ENCODE results near the gene DIP2B. TPM values are rescaled to one million over a fixed set of nuclear protein-coding genes. Genes with fewer than 3 reads are reported as not detected.

DIP2B gene
- total RNA-seq, 3 donors from 2014 or later (not counting 1 experiment from before 2014, with no cell fraction given): 17.2 to 23.2 (median 22.2) TPM

DNA sequence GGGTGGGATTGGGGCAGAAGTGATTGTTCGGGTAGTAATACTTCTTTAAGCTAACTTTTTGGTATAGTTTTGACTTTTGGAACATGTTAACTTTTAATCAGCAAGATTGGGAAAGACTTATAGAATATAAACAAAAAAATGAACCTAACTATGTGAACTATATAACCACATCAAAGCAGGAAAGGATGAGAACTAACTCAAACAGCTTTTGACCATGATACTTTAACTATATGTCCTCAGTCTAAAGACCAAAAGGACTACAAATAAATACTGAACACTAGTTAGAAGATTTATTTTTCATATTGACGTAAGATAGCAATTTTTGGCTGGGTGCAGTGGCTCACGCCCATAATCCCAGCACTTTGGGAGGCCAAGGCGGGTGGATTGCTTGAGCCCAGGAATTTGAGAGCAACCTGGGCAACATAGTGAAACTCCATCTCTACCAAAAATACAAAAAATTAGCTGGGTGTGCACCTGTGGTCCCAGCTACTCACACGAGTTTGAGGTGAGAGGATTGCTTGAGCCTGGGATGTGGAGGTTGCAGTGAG lies 150.7 kb downstream of the DIP2B start:
- 100% methylated on average over 3 of the region's 5 CpGs for WGBS (ENCODE audit: insufficient coverage)
- Histone ChIP-seq H3K27me3 (ENCODE audit: control insufficient read depth, insufficient read depth, low read length) (no peaks in the 10 kb centered on the region), H3K9me3 (ENCODE audit: control insufficient read depth, insufficient read depth, low read length) (no peaks in the 10 kb centered on the region), H3K4me3 (ENCODE audit: low read length) (no peak overlapping the region), H3K4me1 (ENCODE audit: control insufficient read depth, insufficient read depth, low read length) (no peaks in the 10 kb centered on the region), H3K27ac (ENCODE audit: low read length) (no peak overlapping the region), H3K36me3 (ENCODE audit: control insufficient read depth, insufficient read depth, low read length) (peaks cover 3% of the 10 kb centered on the region)
- no peak overlapping the region for H3K27ac Mint-ChIP-seq
- H3K36me3 Mint-ChIP-seq: no peaks in the 10 kb centered on the region
- intact Hi-C loops (cut with micrococcal nuclease): no loop called here
- no peak for DNase-seq
- H3K4me1 Mint-ChIP-seq: no peaks in the 10 kb centered on the region
- H3K9me3 Mint-ChIP-seq: no peaks in the 10 kb centered on the region
- H3K27me3 Mint-ChIP-seq (ENCODE audit: low read depth in 2 of 2): no peaks in the 10 kb centered on the region
- H3K4me3 Mint-ChIP-seq: no peak overlapping the region
- ATAC-seq: no peak
- TF ChIP-seq, protein P1, sequence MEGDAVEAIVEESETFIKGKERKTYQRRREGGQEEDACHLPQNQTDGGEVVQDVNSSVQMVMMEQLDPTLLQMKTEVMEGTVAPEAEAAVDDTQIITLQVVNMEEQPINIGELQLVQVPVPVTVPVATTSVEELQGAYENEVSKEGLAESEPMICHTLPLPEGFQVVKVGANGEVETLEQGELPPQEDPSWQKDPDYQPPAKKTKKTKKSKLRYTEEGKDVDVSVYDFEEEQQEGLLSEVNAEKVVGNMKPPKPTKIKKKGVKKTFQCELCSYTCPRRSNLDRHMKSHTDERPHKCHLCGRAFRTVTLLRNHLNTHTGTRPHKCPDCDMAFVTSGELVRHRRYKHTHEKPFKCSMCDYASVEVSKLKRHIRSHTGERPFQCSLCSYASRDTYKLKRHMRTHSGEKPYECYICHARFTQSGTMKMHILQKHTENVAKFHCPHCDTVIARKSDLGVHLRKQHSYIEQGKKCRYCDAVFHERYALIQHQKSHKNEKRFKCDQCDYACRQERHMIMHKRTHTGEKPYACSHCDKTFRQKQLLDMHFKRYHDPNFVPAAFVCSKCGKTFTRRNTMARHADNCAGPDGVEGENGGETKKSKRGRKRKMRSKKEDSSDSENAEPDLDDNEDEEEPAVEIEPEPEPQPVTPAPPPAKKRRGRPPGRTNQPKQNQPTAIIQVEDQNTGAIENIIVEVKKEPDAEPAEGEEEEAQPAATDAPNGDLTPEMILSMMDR (IDR thresholded peaks at IDR 0.05): no peak

DNA sequence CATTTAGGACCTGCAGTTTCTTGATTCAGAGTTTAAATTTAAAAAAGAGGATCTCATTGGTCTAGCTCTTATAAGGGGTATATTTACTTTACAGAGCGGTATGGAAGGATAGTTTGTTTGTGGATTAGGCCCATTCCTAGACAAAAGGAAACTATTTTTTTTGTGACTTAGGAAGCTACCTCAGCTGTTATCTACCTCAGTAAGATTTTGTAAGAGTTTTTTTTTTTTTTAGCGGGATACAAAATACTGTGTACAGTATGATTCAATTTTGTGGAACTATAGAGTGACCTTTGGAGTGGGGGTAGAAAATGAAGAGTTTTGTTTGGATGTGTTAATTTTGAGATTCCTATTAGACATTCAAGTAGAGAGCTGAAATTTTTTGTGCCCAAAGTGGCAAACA lies 154.5 kb downstream of the DIP2B start:
- H3K27me3 Mint-ChIP-seq (ENCODE audit: low read depth in 2 of 2): no peaks in the 10 kb centered on the region
- DNase-seq: no peak

DNA sequence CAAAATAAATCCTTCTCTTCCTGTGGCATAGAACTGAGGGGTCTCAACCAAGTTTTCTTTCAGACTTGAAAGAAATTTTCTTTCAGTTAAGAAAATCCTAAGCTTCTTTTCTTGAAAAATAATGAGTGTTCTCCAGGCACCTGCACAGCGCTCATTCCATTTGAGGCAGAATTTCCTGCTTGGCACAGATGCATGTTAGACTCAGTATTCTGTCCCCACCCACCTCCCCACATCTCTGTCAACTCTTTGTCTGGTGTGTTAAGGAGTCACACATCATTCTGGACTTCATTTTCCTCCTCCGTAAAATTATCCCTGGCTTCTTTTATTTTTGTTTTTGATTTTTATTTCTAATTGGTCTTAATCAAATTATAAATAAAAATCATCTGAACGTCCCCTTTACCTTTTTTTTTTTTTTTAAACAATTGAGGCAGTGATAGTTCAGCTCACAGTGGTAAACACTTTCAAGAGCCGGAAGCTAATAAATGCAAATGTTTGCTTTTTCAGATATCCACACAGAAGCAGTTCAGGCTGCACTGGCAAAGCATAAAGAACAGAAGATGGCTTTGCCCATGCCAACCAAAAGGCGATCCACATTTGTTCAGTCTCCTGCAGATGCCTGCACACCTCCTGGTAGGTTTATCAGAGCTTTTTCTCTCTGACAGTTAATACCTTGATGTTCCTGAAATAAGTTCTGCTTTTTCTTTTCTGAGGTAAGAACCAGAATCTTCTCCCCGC lies 155.1 kb downstream of the DIP2B start:
- H3K27me3 Mint-ChIP-seq (ENCODE audit: low read depth in 2 of 2): no peaks in the 10 kb centered on the region
- H3K4me3 ChIP-seq (ENCODE audit: low read length): no peak overlapping the region
- WGBS (ENCODE audit: insufficient coverage): 92% methylated on average over 5 of the region's 6 CpGs

More for the DNA sequence above, 154.5 kb downstream of the DIP2B start:
- Mint-ChIP-seq H3K27ac (no peak overlapping the region), H3K36me3 (no peaks in the 10 kb centered on the region), H3K4me3 (no peak overlapping the region), H3K4me1 (no peaks in the 10 kb centered on the region), H3K9me3 (no peaks in the 10 kb centered on the region)
- Histone ChIP-seq H3K27ac (ENCODE audit: low read length) (no peak overlapping the region), H3K36me3 (ENCODE audit: control insufficient read depth, insufficient read depth, low read length) (peaks cover 16% of the 10 kb centered on the region), H3K9me3 (ENCODE audit: control insufficient read depth, insufficient read depth, low read length) (no peaks in the 10 kb centered on the region), H3K4me1 (ENCODE audit: control insufficient read depth, insufficient read depth, low read length) (no peaks in the 10 kb centered on the region), H3K4me3 (ENCODE audit: low read length) (no peak overlapping the region), H3K27me3 (ENCODE audit: control insufficient read depth, insufficient read depth, low read length) (no peaks in the 10 kb centered on the region)
- intact Hi-C loops (cut with micrococcal nuclease): no loop called here
- WGBS (ENCODE audit: insufficient coverage): 100% methylated on average over 2 of the region's 2 CpGs
- TF ChIP-seq, protein P1 (IDR thresholded peaks at IDR 0.05): no peak
- ATAC-seq: no peak

More for the DNA sequence above, 155.1 kb downstream of the DIP2B start:
- Mint-ChIP-seq H3K4me3 (no peak overlapping the region), H3K27ac (no peak overlapping the region), H3K4me1 (no peaks in the 10 kb centered on the region), H3K36me3 (no peaks in the 10 kb centered on the region), H3K9me3 (no peaks in the 10 kb centered on the region)
- Histone ChIP-seq H3K27ac (ENCODE audit: low read length) (no peak overlapping the region), H3K36me3 (ENCODE audit: control insufficient read depth, insufficient read depth, low read length) (peaks cover 16% of the 10 kb centered on the region), H3K4me1 (ENCODE audit: control insufficient read depth, insufficient read depth, low read length) (no peaks in the 10 kb centered on the region), H3K9me3 (ENCODE audit: control insufficient read depth, insufficient read depth, low read length) (no peaks in the 10 kb centered on the region), H3K27me3 (ENCODE audit: control insufficient read depth, insufficient read depth, low read length) (no peaks in the 10 kb centered on the region)
- intact Hi-C loops (cut with micrococcal nuclease): no loop called here
- TF ChIP-seq, protein P1 (IDR thresholded peaks at IDR 0.05): no peak
- DNase-seq (no peak), ATAC-seq (no peak)

Measured in natural killer cell (primary cell).